NCI-H345 (cell line): ENCODE measurements around the gene DDX27.
"Not testable (repeated sequence)": the region's sequence is repeated elsewhere in the genome, so short reads cannot be mapped to it uniquely, and the experiment has no call there.

ENCODE experiments used
- DNase-seq: peaks from one replicate; lab custom pipeline; 2025; lab: John Stamatoyannopoulos, UW

Gene DDX27

GRCh38 chr20:49219091-49219923, at the start of gene DDX27:
Gene DDX27 (plus strand): TSS chr20:49219416. CDS start chr20:49219449, 33 bp downstream.
- DNase-seq, result peak; percentile 100

- no peak for DNase-seq
Observed at GRCh38 chr20:49169547-49169946, 49.7 kb upstream of the DDX27 start.

- DNase-seq, result no peak
Observed at GRCh38 chr20:49170714-49171113, 48.5 kb upstream of the DDX27 start.

- DNase-seq, result no peak
Observed at GRCh38 chr20:49171909-49172308, 47.3 kb upstream of the DDX27 start.

GRCh38 chr20:49172413-49172812, 46.8 kb upstream of the DDX27 start:
- DNase-seq, result no peak

GRCh38 chr20:49174183-49174582, 45.0 kb upstream of the DDX27 start:
- no peak for DNase-seq

GRCh38 chr20:49179368-49180277, 39.6 kb upstream of the DDX27 start:
- no peak for DNase-seq

- no peak for DNase-seq
Observed at GRCh38 chr20:49181265-49181877, 37.8 kb upstream of the DDX27 start.

- no peak for DNase-seq
Observed at GRCh38 chr20:49183444-49183843, 35.8 kb upstream of the DDX27 start.

- not testable (repeated sequence) for DNase-seq
Observed at GRCh38 chr20:49184084-49184501, 35.1 kb upstream of the DDX27 start.

GRCh38 chr20:49184691-49185070, 34.5 kb upstream of the DDX27 start:
- DNase-seq, result no peak

- no peak for DNase-seq
Observed at GRCh38 chr20:49185071-49185761, 34.0 kb upstream of the DDX27 start.

GRCh38 chr20:49186535-49187329, 32.5 kb upstream of the DDX27 start:
- DNase-seq, result peak; percentile 18

- no peak for DNase-seq
Observed at GRCh38 chr20:49187330-49187850, 31.8 kb upstream of the DDX27 start.

- DNase-seq, result peak; percentile 99
Observed at GRCh38 chr20:49187851-49188641, 31.2 kb upstream of the DDX27 start, which contains the start of gene STAU1. Gene STAU1 (minus strand): TSS chr20:49188334. CDS start chr20:49166201, 22,133 bp downstream.

- not testable (repeated sequence) for DNase-seq
Observed at GRCh38 chr20:49192944-49193518, 26.2 kb upstream of the DDX27 start.

GRCh38 chr20:49199729-49200293, 19.4 kb upstream of the DDX27 start:
- DNase-seq, result no peak

- no peak for DNase-seq
Observed at GRCh38 chr20:49203011-49203410, 16.2 kb upstream of the DDX27 start.

- no peak for DNase-seq
Observed at GRCh38 chr20:49203746-49204145, 15.5 kb upstream of the DDX27 start.
